HG02798 (cell line): Measurements from ENCODE around the gene KMT2C.

Experiments
- ATAC-seq: cut with Tn5 transposase; IDR thresholded peaks from one replicate; pipeline ENCODE4 v1.9.1; 2021; ENCODE audit warnings: mild to moderate bottlenecking; ENCODE audit not compliant: unreplicated experiment, poor library complexity

The KMT2C gene

DNA sequence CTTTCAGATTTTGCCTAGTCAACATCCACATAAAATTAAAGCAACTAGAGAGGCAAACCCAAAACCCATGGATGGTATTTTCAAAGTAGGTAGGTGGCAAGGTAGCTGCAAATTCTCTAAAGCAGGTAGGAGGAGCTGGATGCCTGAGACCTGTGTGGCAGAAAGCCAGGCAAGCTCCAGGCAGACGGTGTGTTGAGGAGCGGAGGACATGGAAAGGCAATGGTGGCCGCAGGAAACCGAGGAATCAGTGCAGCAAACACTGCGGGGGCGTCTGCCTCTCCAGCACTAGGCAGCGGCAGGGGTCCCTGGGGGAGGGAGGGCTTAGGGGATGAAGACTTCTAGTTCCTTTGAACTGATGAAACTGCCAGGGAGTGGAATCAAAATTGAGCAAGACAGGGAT lies 309.1 kb downstream of the KMT2C start:
- no peak for ATAC-seq

DNA sequence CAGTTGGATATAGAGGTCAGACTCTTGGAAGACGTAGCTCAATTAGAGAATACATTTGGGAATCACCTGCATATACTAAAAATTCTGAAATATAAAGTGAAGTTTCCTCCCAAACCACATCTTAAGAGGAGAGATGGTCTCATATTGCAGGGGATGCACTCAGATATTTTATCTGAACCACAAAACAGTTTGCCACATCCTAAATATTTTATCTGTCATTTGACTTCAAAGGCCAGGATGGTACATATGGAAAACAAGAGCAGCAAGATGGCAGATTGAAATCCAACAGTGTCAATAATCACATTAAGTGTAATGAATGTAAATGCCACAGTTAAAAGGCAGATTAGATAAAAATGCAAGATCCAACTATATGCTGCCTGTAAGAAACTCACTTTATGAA lies 313.3 kb downstream of the KMT2C start:
- ATAC-seq: no peak

DNA sequence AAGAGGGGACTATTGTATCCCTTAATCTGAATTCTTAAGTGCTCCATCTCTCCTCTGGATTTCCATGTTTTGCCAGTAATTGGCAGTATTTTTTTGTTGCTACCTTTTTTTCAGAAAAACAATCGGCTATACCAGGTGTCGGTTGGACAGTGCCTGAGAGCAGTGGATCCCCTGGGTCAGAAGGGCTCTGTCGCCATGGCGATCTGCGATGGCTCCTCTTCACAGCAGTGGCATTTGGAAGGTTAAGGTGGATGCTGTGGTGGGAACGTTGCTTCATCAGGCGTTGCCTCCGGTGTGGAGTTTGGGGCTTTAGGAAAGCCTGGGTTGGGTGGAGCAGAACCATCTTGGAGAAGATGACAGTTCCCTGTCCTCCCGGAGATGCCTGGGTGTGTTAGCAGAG lies 314.4 kb downstream of the KMT2C start:
- no peak for ATAC-seq

GRCh38 chr7:152120776-152121175 lies 315.0 kb downstream of the KMT2C start:
- no peak for ATAC-seq

GRCh38 chr7:152120210-152120609 lies 315.6 kb downstream of the KMT2C start:
- no peak for ATAC-seq

DNA sequence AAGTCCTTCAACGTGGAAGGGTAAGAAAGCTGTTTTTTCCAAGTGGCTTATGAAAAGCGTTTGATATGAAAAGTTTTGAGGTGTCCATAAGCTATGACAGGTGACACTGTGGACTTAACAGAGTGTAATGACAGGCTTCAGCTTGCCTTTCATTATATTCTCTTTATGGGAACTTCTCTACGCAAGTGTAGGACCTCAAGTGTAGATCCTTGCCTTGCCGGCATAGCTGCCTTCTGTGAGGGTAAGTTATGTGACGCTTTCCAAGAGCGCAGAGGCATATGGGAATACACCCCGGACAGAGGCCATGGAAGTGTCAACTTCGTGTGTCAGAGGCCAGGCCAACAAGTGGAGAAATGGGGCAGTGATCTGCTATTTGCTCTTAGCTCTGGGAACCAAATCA lies 318.4 kb downstream of the KMT2C start:
- ATAC-seq: no peak

DNA sequence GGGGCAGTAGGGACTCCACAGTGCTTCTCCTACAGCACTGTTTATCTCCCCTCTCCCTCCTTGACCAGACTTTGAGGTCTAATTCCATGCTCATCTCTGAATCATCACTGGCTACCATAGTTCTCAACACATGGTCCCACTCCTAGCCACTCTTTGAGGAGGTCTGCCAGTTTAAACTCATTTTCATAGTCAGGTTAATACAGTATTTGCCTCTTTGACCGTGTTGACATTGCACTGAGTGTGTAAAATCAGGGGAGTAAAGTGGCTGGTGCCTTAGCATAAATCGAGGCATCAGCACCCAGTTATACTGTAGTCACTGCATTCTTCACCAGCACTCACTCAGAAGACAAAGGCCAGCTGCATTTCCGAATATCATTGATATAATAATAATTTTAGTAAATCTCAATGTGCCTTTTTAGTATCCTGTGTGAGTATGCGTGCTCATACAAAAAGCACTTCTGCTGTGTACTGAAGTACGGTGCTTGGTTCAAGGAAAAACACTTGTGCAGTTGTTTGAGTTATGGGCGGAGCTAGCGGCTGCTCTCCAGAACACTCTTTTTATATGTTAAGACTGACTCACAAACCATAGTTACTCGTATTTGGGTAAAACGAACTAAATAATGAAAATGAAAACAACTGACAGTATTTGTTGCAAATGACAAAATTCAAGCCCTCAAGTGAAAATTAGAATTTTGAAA lies 320.6 kb downstream of the KMT2C start:
- ATAC-seq: no peak

GRCh38 chr7:152112829-152113228 lies 323.0 kb downstream of the KMT2C start:
- no peak for ATAC-seq

GRCh38 chr7:152108359-152108758 lies 327.4 kb downstream of the KMT2C start:
- no peak for ATAC-seq

DNA sequence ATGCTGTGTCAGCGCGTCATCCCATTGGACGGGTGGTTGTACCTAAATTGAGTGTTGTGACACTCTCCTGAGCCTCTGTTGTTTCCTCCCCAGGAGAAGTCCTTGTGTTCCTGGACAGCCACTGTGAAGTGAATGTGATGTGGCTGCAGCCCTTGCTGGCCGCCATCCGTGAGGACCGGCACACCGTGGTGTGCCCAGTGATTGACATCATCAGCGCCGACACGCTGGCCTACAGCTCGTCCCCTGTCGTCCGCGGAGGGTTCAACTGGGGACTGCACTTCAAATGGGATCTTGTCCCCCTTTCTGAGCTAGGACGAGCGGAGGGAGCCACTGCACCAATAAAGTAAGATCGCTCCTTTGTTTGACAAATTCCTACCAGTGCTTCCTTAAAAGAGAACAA lies 327.9 kb downstream of the KMT2C start:
- no peak for ATAC-seq

DNA sequence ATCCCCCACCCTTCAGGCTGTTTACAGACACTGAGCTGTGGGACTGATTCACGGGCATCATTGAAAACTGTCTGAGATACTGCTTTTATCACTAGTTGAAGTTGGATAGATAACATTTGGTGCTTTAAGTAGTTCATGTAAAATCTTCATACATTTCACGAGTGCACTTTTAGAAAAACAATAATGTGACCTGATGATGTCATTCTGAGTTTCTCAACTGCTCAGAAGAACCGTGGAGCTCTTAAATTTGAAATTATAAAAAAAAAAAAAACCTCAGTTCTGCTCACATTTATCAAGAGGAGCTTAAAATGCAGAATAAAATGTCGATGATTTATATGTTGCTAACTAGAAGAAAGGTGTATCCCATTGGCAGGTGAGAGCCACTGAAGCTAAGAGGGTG lies 328.8 kb downstream of the KMT2C start:
- ATAC-seq: no peak

GRCh38 chr7:152105205-152105604 lies 330.6 kb downstream of the KMT2C start:
- no peak for ATAC-seq

DNA sequence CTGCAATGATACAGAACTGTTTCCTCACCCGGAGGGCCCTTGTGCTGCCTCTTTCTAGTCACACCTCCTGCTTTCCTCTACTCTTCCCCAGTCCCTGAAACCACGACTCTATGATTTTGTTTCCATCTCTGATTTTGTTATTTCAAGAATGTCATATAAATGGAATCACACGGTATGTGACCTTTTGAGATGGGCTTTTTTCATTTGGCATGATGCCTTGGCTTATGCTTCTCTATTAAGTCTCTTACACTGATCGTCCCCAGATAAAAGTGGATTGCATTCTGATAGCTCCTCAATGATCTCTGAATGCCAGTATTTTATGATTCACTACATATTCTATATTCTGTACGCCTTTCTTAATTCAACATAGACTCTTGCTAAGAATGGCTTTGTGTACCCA lies 332.1 kb downstream of the KMT2C start:
- no peak for ATAC-seq

DNA sequence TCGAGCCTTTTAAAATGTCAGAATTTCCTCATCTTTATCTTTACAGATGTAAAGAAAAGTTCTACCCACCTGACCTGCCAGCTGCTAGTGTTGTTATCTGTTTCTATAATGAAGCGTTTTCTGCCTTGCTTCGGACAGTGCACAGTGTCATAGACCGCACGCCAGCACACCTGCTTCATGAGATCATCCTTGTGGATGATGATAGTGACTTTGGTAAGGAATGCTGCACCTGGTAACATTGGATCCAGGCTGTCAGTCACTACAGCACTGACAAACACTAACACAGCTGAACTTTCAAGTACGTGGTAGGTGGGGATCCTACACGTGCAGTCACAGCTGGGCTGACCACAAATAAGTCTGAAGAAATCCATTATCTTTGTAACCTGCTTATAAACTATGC lies 332.7 kb downstream of the KMT2C start:
- ATAC-seq: no peak

- ATAC-seq: no peak
These were observed 338.5 kb downstream of the KMT2C start for GRCh38 chr7:152097330-152097729.

DNA sequence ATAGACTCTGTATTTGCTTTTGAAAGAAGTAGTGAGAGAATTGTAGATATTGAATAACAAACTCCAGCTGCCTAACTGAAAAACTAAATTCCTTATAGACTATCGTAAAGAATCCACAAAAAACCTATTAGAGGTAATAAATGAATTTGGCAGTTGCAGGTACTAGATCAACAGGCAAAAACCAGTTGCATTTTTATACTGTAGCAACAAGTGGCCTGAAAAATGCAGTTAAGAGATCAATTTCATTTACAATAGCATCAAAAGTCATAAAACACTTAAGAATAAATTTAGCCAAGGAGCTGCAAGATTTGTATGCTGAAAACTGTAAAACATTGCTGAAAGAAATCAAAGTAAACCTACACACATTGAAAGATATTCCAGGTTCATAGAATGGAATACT lies 340.0 kb downstream of the KMT2C start:
- ATAC-seq: no peak

DNA sequence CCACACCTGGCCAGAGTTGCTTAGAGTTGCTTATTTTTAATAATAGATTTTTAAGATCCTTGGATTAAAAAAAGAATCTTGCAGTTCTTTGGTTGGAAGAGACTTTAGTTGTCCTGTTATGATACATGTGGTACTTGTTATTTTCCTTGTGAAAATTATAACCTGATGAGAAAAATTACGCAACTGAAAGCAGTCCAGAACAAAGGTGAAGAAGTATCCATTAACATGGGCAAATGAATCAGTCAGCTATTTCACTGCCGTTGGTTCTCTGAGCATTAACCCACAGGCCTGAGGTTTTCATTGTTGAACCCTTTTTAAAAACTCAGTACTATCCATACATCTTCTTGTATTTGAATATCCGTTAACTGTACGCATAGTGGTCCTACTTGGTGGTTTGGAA lies 342.1 kb downstream of the KMT2C start:
- no peak for ATAC-seq

- ATAC-seq: no peak
These were observed 345.1 kb downstream of the KMT2C start for GRCh38 chr7:152090747-152091146.

DNA sequence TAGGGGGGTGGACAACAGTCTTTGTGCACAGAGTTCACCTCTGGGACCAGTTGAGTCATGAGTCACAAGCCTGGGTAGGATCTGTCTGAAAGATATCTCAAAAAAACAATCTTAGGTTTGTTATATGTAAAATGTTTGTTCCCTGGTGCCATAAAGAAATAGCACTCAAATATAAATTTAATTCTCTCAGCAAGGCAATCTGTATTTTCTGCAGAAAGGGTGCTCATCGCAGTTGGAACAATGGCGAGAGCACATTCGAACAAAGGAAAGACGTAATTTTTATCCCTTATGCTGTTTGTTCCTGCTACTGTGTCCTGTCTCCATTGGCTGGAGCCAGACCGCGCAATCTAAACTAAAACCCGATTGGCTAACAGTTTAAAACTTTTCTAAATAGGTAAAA lies 346.6 kb downstream of the KMT2C start:
- no peak for ATAC-seq

DNA sequence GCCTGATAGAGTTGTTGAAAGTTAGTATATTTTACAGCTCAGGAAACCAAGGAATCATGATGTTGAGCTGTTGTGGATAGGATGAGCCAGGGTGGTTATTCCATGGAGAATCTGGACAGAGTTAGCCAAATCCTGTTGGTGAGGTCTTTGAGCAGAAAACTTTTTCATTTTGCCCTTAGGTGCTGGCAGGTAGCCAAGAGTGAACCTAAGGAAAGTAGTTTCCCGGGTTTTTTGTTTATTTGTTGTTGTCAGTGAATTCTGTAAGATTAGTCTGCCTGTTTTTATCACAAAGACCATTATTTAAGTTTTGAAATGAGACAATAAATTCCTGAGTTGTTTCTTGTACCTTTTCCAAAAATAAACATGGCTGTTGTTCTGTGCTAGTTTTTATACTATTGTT lies 349.3 kb downstream of the KMT2C start:
- ATAC-seq: no peak

GRCh38 chr7:152085131-152085530 lies 350.7 kb downstream of the KMT2C start:
- no peak for ATAC-seq
